H1 (cell line): ENCODE measurements around the gene VOPP1. TPM values are rescaled to one million over a fixed set of nuclear protein-coding genes. Genes with fewer than 3 reads are reported as not detected.
A peak's percentile ranks its signal among the peaks of the same experiment; 100 is the strongest.

Experiments used
- CTCF ChIA-PET: fragments of 300-600 bp; sonication (Branson Sonifier 250); formaldehyde crosslinking; loops from one replicate; lab custom pipeline; 2021; ENCODE audit not compliant: partially characterized antibody; lab: Charles Lee
- POLR2A ChIA-PET: fragments of 300-600 bp; sonication (Branson Sonifier 250); formaldehyde crosslinking; loops from one replicate; lab custom pipeline; 2021; ENCODE audit warnings: inconsistent platforms; ENCODE audit not compliant: partially characterized antibody; lab: Charles Lee
- DNase-seq, 2 experiments: peaks; one replicate each; pipeline versions ENCODE4 v3.0.0 to v3.0.0-alpha.2; 2010 to 2022; ENCODE audit warnings: low spot score in 2 of 2, low read depth in 1 of 2, mixed read lengths in 1 of 2
- FAIRE-seq: peaks from 2 replicates; lab custom pipeline; 2011; peaks lifted over from hg19 to GRCh38; lab: Jason Lieb, UNC
- H2AFZ ChIP-seq: 2 replicates; pipeline ENCODE4 v1.8.1; 2012; ENCODE audit warnings: low read length, inconsistent platforms
- H2AK5ac ChIP-seq: 2 replicates; pipeline ENCODE4 v1.6.1; 2013; ENCODE audit warnings: low read depth, low read length
- H2BK120ac ChIP-seq: replicated peaks from 2 replicates; pipeline ENCODE3; 2013; ENCODE audit warnings: low read depth, low read length, inconsistent platforms
- H2BK12ac ChIP-seq: 2 replicates; pipeline ENCODE4 v1.6.1; 2013; ENCODE audit warnings: low read depth, low read length
- H2BK15ac ChIP-seq: 2 replicates; pipeline ENCODE4 v1.6.1; 2013; ENCODE audit warnings: low read length
- H2BK20ac ChIP-seq: 2 replicates; pipeline ENCODE4 v1.6.1; 2013; ENCODE audit warnings: low read length
- H2BK5ac ChIP-seq: 2 replicates; pipeline ENCODE4 v1.6.1; 2013; ENCODE audit warnings: low read depth, low read length
- H3K14ac ChIP-seq: 2 replicates; pipeline ENCODE4 v1.6.1; 2013; ENCODE audit warnings: inconsistent platforms; ENCODE audit not compliant: insufficient read length
- H3K18ac ChIP-seq: 2 replicates; pipeline ENCODE4 v1.6.1; 2013; ENCODE audit warnings: low read length; ENCODE audit errors: extremely low read depth
- H3K23ac ChIP-seq: 2 replicates; pipeline ENCODE4 v1.6.1; 2013; ENCODE audit warnings: inconsistent platforms; ENCODE audit not compliant: insufficient read length
- H3K23me2 ChIP-seq: 2 replicates; pipeline ENCODE4 v1.6.1; 2013; ENCODE audit warnings: low read depth, low read length
- H3K27ac ChIP-seq: 2 replicates; pipeline ENCODE4 v1.6.1; 2011; ENCODE audit warnings: low read depth, low read length, inconsistent platforms
- H3K27me3 ChIP-seq, 4 experiments: replicated peaks in 1 of 4; 1 replicate in 1 of 4; 2 replicates in 3 of 4; pipeline versions ENCODE4 v1.6.1 to v1.8.1; 2011 to 2013; ENCODE audit warnings: low read length in 3 of 4, mild to moderate bottlenecking in 3 of 4, inconsistent platforms in 2 of 4, mixed read lengths in 2 of 4, moderate library complexity in 1 of 4; ENCODE audit not compliant: control insufficient read depth in 3 of 4, insufficient read depth in 3 of 4; ENCODE audit errors: extremely low read depth in 1 of 4
- H3K36me3 ChIP-seq, 4 experiments: 2 replicates each; pipeline versions ENCODE4 v1.6.1 to v1.8.1; 2011 to 2013; ENCODE audit warnings: mild to moderate bottlenecking in 4 of 4, low read length in 3 of 4, moderate library complexity in 2 of 4, control low read depth in 1 of 4, inconsistent platforms in 1 of 4; ENCODE audit not compliant: insufficient read depth in 4 of 4, control insufficient read depth in 2 of 4
- H3K4ac ChIP-seq: replicated peaks from 2 replicates; pipeline ENCODE3; 2013; ENCODE audit warnings: low read length, low read depth, mixed read lengths, inconsistent platforms; ENCODE audit not compliant: insufficient read length
- H3K4me1 ChIP-seq, 4 experiments: replicated peaks in 1 of 4; 1 replicate in 1 of 4; 2 replicates in 3 of 4; pipeline versions ENCODE4 v1.6.1 to v1.8.1; 2011 to 2013; ENCODE audit warnings: low read length in 3 of 4, inconsistent platforms in 2 of 4, mixed read lengths in 1 of 4; ENCODE audit not compliant: insufficient read depth in 4 of 4, control insufficient read depth in 3 of 4
- H3K4me2 ChIP-seq, 2 experiments: 2 replicates each; pipeline versions ENCODE4 v1.6.1 to v1.8.1; 2011 to 2013; ENCODE audit warnings: low read depth in 2 of 2, low read length in 2 of 2, control low read depth in 1 of 2, inconsistent platforms in 1 of 2, mild to moderate bottlenecking in 1 of 2; ENCODE audit not compliant: insufficient read depth in 1 of 2
- H3K4me3 ChIP-seq, 4 experiments: fragments of 200-600, 300-600 bp in 1 of 4; sonication (generic), shearing (Covaris generic), sonication (Bioruptor Twin) in 1 of 4; 2 replicates each; pipeline versions ENCODE4 v1.5.1 to v1.8.1; 2011 to 2016; ENCODE audit warnings: low read length in 4 of 4, low read depth in 3 of 4, control low read depth in 2 of 4, inconsistent platforms in 2 of 4, mild to moderate bottlenecking in 2 of 4, mixed read lengths in 1 of 4, moderate library complexity in 1 of 4; ENCODE audit not compliant: insufficient read depth in 2 of 4; ENCODE audit errors: extremely low read depth in 1 of 4
- H3K56ac ChIP-seq: replicated peaks from 2 replicates; pipeline ENCODE3; 2013; ENCODE audit warnings: low read depth, mild to moderate bottlenecking, mixed read lengths, low read length, inconsistent platforms; ENCODE audit not compliant: insufficient read length
- H3K79me1 ChIP-seq: 2 replicates; pipeline ENCODE4 v1.6.1; 2013; ENCODE audit warnings: low read depth, low read length, control low read depth
- H3K79me2 ChIP-seq, 2 experiments: 2 replicates each; pipeline versions ENCODE4 v1.6.1 to v1.8.1; 2012 to 2013; ENCODE audit warnings: low read length in 2 of 2, mild to moderate bottlenecking in 2 of 2, inconsistent platforms in 1 of 2; ENCODE audit not compliant: insufficient read depth in 2 of 2, control insufficient read depth in 1 of 2
- H3K9ac ChIP-seq, 4 experiments: replicated peaks in 1 of 4; 1 replicate in 1 of 4; 2 replicates in 3 of 4; pipeline versions ENCODE4 v1.6.1 to v1.8.1; 2011 to 2013; ENCODE audit warnings: low read depth in 3 of 4, low read length in 3 of 4, control low read depth in 2 of 4, mild to moderate bottlenecking in 2 of 4, moderate library complexity in 2 of 4, inconsistent platforms in 1 of 4; ENCODE audit errors: extremely low read depth in 1 of 4
- H3K9me3 ChIP-seq, 2 experiments: 2 replicates each; pipeline versions ENCODE4 v1.6.1 to v1.8.1; 2012 to 2013; ENCODE audit warnings: mild to moderate bottlenecking in 2 of 2, moderate library complexity in 2 of 2, control low read depth in 1 of 2, inconsistent platforms in 1 of 2, low read depth in 1 of 2, low read length in 1 of 2, mixed read lengths in 1 of 2; ENCODE audit not compliant: insufficient read depth in 2 of 2
- H4K20me1 ChIP-seq, 2 experiments: replicated peaks in 1 of 2; 2 replicates each; pipeline versions ENCODE3 to v1.8.1; 2011 to 2013; ENCODE audit warnings: inconsistent platforms in 2 of 2, low read length in 2 of 2, mild to moderate bottlenecking in 1 of 2; ENCODE audit not compliant: insufficient read depth in 2 of 2, control insufficient read depth in 1 of 2
- H4K5ac ChIP-seq: 2 replicates; pipeline ENCODE4 v1.6.1; 2013; ENCODE audit warnings: low read length, low read depth, mixed read lengths, inconsistent platforms; ENCODE audit not compliant: insufficient read length
- H4K8ac ChIP-seq: 2 replicates; pipeline ENCODE4 v1.8.0; 2013; ENCODE audit warnings: mild to moderate bottlenecking, moderate library complexity, low read length, inconsistent platforms; ENCODE audit not compliant: insufficient read depth; ENCODE audit errors: extremely low read depth
- H4K91ac ChIP-seq: replicated peaks from 2 replicates; pipeline ENCODE3; 2013; ENCODE audit warnings: low read length, mixed read lengths, inconsistent platforms; ENCODE audit not compliant: insufficient read length
- ASH2L ChIP-seq: fragments of 200-600, 300-600 bp; sonication (generic); IDR thresholded peaks from one replicate; pipeline ENCODE4 v1.7.1; 2017; ENCODE audit warnings: low read length
- CEBPB ChIP-seq: IDR thresholded peaks from 2 replicates; pipeline ENCODE4 v1.6.1; 2012; ENCODE audit warnings: low read depth, low read length
- CHD1 ChIP-seq: IDR thresholded peaks from 2 replicates; pipeline ENCODE4 v1.6.1; 2012; ENCODE audit warnings: low read depth, low read length, improper control_type of control experiment
- CHD2 ChIP-seq: IDR thresholded peaks from 2 replicates; pipeline ENCODE4 v1.6.1; 2012; ENCODE audit warnings: low read length, improper control_type of control experiment
- HDAC6 ChIP-seq: IDR thresholded peaks from one replicate; pipeline ENCODE4 v1.7.1; 2012; ENCODE audit warnings: low read depth, mild to moderate bottlenecking, inconsistent platforms, low read length, moderate library complexity
- KDM5A ChIP-seq: fragments of 200-600 bp; IDR thresholded peaks from 2 replicates; pipeline ENCODE4 v1.7.1; 2012; ENCODE audit warnings: mild to moderate bottlenecking, low read length, inconsistent platforms, mixed read lengths
- POU5F1 ChIP-seq: IDR thresholded peaks from 2 replicates; pipeline ENCODE4 v1.6.1; 2011; ENCODE audit warnings: low read depth, mild to moderate bottlenecking, low read length, moderate library complexity
- RAD21 ChIP-seq, 2 experiments: IDR thresholded peaks in 1 of 2; conservative IDR thresholded peaks in 1 of 2; 2 replicates each; pipeline ENCODE4 v1.6.1; 2011; ENCODE audit warnings: low read depth in 2 of 2, low read length in 2 of 2, improper control_type of control experiment in 1 of 2, inconsistent platforms in 1 of 2, mild to moderate bottlenecking in 1 of 2, moderate library complexity in 1 of 2
- RXRA ChIP-seq: IDR thresholded peaks from 2 replicates; pipeline ENCODE4 v1.6.1; 2011; ENCODE audit warnings: low read depth, mild to moderate bottlenecking, low read length, moderate library complexity; ENCODE audit not compliant: insufficient read depth
- SIX5 ChIP-seq: IDR thresholded peaks from 2 replicates; pipeline ENCODE4 v1.6.1; 2011; ENCODE audit warnings: mild to moderate bottlenecking, low read depth, low read length
- TAF1 ChIP-seq: IDR thresholded peaks from 2 replicates; pipeline ENCODE4 v1.6.1; 2011; ENCODE audit warnings: mild to moderate bottlenecking, low read depth, low read length
- TEAD4 ChIP-seq: IDR thresholded peaks from 2 replicates; pipeline ENCODE4 v1.6.1; 2012; ENCODE audit warnings: low read depth, low read length, inconsistent platforms, mixed read lengths
- WGBS, 2 experiments: shearing (Covaris generic) in 1 of 2; methylation state at CpG; one replicate each; pipeline versions ENCODE4 v1.1.6 to v1.1.7; 2013 to 2015; ENCODE audit warnings: low lambda C conversion rate in 2 of 2, mixed read lengths in 2 of 2, inconsistent platforms in 1 of 2, low coverage in 1 of 2, missing lambda C conversion rate in 1 of 2; ENCODE audit not compliant: insufficient replicate concordance in 2 of 2, insufficient coverage in 1 of 2, insufficient read length in 1 of 2; ENCODE audit errors: extremely low coverage in 1 of 2, missing lambda C conversion rate in 1 of 2; 5-methylcytosine and 5-hydroxymethylcytosine counted together
- polyA plus RNA-seq, 7 experiments: library from polyadenylated mRNA; depleted of rRNA in 3 of 7; stranded (reverse) in 5 of 7; unstranded in 2 of 7; fragments of >200 nt in 5 of 7; fragments of 200-250 nt in 2 of 7; gene quantifications; 1 replicate in 5 of 7; 2 replicates in 1 of 7; 4 replicates in 1 of 7; pipeline versions ENCODE4 v1.2.1 to v1.2.3, GENCODE V29; 2011 to 2013; ENCODE audit warnings: missing spikeins in 2 of 7, mixed read lengths in 2 of 7
- total RNA-seq: library from RNA; stranded (reverse); fragmentation: NEBNext Ultra II Directional; extraction: Animal tissue kit (Norgen Biotek cat#: 25700); gene quantifications from 2 replicates; pipeline ENCODE4 v1.2.1, GENCODE V29; 2021

The VOPP1 gene
- total and polyA plus RNA-seq, 2 of the 8 experiments (the other 6 are each of a cell fraction or from before 2014, with no cell fraction given): 44.7 to 83.0 TPM

GRCh38 chr7:55521917-55522902 is 50.1 kb downstream of the VOPP1 start:
- Histone ChIP-seq H3K27ac (no peak overlapping the region), H2AFZ (no peak overlapping the region), H3K9ac (no peak overlapping the region), H2BK12ac (no peak overlapping the region), H4K5ac (no peak overlapping the region), H3K4ac (no peak overlapping the region), H2AK5ac (peak overlapping the region; percentile 48; the same call in 1 of the 2 replicates), H2BK5ac (no peak overlapping the region), H3K18ac (no peak overlapping the region), H2BK120ac (no peak overlapping the region), H3K9me3 (no peaks in the 10 kb centered on the region), H3K14ac (no peak overlapping the region), H3K79me1 (peaks cover 9% of the 10 kb centered on the region), H3K79me2 (peaks cover 0 to 53% of the 10 kb centered on the region in 2 experiments; a peak in 2 of 4 replicates), H3K4me1 (peaks cover under 1 to 21% (median 8%) of the 10 kb centered on the region in 4 experiments), H4K91ac (no peak overlapping the region), H3K27me3 (no peaks in the 10 kb centered on the region), H4K8ac (peak overlapping the region; percentile 38; the same call in 1 of the 2 replicates), H3K36me3 (peaks cover 0 to 15% (median 7%) of the 10 kb centered on the region in 4 experiments; a peak in 4 of 8 replicates), H3K23me2 (no peaks in the 10 kb centered on the region), H2BK20ac (no peak overlapping the region), H3K23ac (no peak overlapping the region), H2BK15ac (no peak overlapping the region), H4K20me1 (peaks cover 24% of the 10 kb centered on the region in 2 experiments), H3K4me2 (no peak overlapping the region), H3K4me3 (no peak overlapping the region), H3K56ac (no peak overlapping the region)
- ChIA-PET CTCF (interaction anchor here (0.6 to 3.2 kb wide), 11 partner anchors 9 to 554 kb away, joined by 3 to 10 read pairs (median 4); no protein-coding TSS in a partner anchor), POLR2A (interaction anchor here (0.9 to 1.2 kb wide), 5 partner anchors 9 to 89 kb away, joined by 3 read pairs; no protein-coding TSS in a partner anchor)
- FAIRE-seq (no peak), DNase-seq (no peak)
- 85% methylated on average over 18 of the region's 18 CpGs; no CpG with 5 or more reads in 1 of the 2 experiments for WGBS, 2 experiments
- TF ChIP-seq CEBPB: no peak
- no peak for TF ChIP-seq RAD21 (IDR thresholded peaks at IDR 0.05 in 1 of 2, conservative IDR thresholded peaks at IDR 0.05 in 1 of 2; ENCODE audit: low read depth in 2 of 2, low read length in 2 of 2)
- no peak for TF ChIP-seq RXRA
- TF ChIP-seq SIX5: no peak
- TF ChIP-seq TEAD4: no peak
- TF ChIP-seq ASH2L: no peak
- TF ChIP-seq TAF1: no peak
- no peak for TF ChIP-seq CHD2
- no peak for TF ChIP-seq HDAC6
- no peak for TF ChIP-seq CHD1
- TF ChIP-seq KDM5A: no peak
- no peak for TF ChIP-seq POU5F1
